GM10847 (cell line): ENCODE data around the gene SP6.

ENCODE experiments used
- POLR2A ChIP-seq: IDR thresholded peaks from 2 replicates; pipeline ENCODE4 v1.6.1; 2011; ENCODE audit not compliant: insufficient read length; ENCODE audit errors: extremely low read depth

SP6 gene

DNA sequence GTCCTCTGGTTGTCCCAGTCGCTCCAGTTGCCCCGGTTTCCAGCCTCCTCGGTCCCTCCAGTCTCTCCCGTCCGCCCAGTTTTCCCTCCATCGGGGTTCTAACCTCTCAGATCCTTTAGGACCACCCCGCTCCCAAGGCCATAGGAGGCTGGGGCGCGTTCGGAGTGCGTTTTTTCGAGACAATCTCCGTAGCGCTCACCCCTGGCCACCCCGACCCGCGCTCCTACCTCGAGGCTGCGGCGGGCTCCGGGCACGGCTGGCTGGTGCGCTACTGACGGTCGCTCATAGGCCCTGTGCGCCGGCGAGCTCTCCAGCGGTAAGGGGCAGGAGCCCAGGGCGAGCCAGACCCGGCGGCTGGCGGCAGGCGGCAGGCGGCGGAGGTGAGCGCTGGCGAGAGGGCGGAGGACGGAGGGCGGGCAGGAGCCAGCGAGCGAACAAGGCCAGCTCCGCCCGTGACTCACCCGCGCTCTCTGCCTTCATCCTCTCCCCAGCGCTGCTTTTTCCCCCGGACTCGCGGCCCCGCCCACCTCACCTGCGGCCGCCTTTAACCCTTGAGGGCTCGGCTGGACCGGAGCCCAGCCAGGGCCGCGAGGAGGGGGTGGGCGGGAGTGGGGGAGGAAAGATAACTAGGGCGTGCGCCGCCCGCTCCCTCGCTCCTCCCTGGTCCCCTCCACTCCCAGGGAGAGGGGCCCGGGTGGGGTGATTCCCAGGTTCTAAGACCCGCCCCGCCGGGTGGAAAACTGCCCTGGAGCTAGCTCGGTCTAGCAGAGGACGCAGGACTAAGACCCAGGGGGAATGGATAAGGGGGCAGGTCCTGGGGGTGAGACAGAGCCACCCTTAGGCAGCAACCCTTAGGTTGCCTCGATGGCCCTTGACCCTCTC lies at the start of gene SP6:
TSS of gene SP6 (minus strand) at position 472 of the 882 bp plus-strand sequence. CDS start 2,734 bp downstream, outside the sequence.
- no peak for TF ChIP-seq POLR2A

DNA sequence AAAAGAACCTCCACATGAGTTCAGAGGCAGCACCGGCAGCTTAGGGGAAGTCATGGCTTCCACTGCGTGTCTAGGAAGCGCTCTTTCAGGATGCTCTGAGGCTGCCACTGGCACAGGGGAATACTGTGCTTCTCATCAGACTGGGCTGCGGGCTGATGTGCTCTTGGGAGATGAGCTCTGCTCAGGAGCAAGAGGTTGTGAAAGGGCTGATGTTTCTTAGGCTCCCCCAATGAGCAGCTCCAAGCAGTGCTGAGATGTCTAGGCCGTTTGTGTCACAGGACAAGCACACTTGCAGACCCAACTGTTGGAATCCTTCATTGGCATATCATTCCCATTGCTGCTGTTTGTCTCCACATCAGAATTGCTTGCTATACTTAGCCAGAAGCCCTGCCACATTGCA lies 48.7 kb upstream of the SP6 start:
- TF ChIP-seq POLR2A: no peak

DNA sequence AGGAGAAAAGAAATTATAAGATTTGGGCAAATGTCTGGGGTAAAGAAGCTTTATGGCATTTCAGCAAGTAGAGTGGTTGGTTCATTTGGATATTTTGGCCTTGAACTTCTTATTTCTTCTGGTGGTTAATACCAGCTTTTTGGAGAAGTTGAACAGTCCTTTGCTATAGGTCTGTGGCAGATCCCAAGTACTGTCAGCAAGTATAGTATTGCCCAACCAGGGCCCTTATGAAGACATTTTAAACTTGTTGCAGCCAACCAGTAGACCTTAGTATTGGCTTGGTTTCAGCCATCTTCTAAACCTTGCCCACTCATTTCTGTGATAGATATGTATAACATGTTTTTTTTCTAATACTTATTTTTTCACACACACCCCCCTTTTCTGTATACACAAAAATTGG lies 47.3 kb upstream of the SP6 start:
- no peak for TF ChIP-seq POLR2A

- TF ChIP-seq POLR2A: no peak
These were observed 46.6 kb upstream of the SP6 start for GRCh38 chr17:47897561-47897960.

DNA sequence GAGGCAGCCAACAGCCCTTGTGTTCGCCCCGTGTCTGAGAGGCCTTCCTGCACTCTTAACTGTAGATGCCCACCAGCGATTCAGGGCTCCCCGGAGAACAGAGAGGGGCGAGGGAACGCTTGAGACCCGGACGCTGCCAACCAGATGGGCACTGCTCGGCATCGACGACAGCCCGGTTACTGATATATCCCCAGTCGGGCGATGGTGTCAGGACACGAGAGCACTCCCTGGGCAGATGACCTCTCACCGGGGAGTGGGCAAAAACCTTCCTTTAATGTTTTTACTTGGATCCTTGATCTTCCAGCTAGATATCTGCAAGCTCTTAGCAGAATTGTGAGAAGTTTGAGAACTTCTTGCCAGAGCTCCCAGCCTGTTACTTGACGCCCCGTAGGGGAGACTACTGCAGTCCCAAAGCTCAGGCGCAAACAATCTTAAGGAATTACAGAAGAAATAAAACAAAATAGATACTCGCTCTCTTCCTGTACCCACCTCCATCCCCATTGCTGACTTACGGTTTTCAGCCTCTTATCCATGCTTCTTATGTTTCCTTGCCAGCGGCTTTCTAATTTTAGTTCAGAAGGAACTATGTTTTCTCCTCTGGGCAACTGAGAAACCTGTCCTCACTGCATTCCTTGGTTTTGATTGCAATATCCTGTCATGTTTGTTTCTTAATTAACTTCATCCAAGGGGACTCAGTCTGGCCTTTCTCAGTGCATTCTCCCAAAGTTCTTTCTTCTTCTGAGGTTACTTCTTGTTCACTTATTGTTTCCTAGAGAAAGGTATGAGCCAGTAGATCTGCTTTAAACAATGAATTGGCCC lies 45.9 kb upstream of the SP6 start:
- TF ChIP-seq POLR2A: no peak

GRCh38 chr17:47895856-47896671 lies 45.1 kb upstream of the SP6 start, which contains the start of gene SP2:
Gene SP2 (plus strand): TSS chr17:47896236. CDS start chr17:47896287, 51 bp downstream.
- TF ChIP-seq POLR2A: peak; percentile 70

- peak; percentile 83 for TF ChIP-seq POLR2A
These were observed 44.4 kb upstream of the SP6 start for GRCh38 chr17:47895347-47895855.

DNA sequence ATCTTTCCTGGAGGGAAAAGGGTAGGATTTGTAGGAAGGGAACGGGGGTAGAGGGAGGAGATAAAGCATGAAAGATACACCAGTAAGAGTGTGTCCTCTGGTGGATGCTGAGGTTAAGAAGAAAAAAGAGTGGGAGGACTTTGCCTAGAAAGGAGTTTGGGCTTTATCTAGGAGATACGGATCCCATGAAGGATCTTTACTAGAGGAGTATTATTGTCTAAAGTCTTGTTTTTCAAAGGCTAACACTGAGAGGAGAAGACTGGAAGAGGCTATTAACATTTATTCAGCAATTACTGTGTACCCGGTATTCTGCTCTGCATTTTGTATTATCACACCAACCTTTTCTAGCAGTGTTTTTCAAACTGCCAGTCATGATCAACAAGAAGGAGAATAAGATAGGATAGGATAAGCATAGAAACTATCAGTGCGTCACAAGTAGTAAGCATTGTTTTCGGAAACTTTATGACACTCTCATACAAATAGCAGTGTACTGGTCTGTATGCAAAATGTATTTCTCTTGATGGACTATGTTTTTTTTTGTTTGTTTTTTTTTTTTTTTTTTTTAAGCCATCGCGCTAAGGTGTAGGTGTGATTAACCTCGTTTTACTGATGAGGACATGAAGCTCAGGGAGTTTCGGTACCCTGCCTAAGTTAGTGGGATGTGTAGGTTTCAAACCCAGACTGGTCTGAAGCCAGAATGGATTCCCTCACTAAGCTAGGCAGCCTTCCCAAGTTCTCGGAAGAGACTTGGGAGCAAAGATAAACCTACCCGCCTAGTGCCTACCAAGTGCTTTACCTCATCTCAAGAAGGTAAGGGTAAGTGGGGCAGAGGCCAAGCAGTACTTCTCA lies 43.8 kb upstream of the SP6 start:
- no peak for TF ChIP-seq POLR2A

- no peak for TF ChIP-seq POLR2A
These were observed 40.7 kb upstream of the SP6 start for GRCh38 chr17:47891545-47892088.

GRCh38 chr17:47889734-47890529 lies 39.0 kb upstream of the SP6 start:
- TF ChIP-seq POLR2A: no peak

DNA sequence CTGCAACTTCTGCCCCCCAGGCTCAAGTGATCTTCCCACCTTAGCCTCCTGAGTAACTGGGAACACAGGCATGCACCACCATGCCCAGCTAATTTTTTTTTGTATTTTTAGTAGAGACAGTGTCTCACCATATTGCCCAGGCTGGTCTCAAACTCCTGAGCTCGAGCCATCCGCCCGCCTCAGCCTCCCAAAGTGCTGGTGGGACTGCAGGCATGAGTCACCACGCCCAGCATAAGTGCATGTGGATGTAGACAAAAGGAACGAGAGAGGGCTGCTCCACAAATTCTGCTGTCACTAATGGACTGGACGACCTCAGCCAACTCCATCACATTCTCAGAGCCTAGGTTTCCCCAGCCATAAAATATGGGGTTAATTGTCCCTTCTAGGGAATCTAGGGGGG lies 37.3 kb upstream of the SP6 start:
- TF ChIP-seq POLR2A: no peak

DNA sequence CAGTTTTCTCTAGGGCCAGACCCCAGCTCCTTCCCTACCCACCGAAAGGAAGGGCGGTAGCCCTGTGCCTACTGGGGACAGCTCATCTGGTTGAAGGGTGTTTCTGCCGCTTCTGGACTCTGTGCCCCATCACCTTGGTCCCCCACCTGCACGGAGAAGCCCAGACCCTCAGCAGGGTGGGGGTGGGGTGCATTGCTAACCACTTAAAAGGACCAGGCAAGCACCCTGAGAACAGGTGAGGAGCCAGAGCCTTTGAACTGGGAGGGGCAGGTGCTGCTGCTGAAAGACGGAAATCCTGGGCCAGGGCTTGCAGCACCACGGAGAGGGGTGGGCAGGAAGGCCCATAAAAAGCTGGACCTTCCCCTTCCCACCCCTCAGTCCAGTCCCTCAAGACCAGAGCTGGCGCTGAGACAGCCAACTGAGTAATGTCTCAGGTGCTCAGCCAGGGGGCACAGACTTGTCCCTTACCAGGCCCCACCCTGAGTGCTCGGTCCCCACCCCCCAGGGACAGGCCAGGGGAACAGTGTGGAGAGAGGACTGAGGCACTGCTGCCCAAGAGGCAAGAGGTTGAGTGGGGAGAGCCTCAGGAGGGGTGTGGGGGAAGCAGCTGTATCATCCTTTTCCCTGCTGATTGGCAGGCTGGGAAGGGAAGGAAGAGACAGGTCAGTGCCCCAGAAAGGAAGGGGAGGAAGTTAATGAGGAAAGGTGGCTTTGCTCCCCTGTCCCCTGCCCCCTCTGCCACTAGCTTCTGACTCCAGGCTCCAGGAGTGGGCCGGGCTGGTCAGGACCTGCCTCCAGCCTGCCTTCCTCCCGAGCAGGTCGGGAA lies 34.2 kb upstream of the SP6 start:
- TF ChIP-seq POLR2A: no peak
